Epithelial cell of prostate (primary cell): ENCODE results near the gene TTC9.

Source experiments
- DNase-seq: peaks from one replicate; pipeline ENCODE4 v3.0.0-alpha.2; 2011; ENCODE audit warnings: low read depth, low spot score
- H3K27ac ChIP-seq: fragments of 450-650 bp; 2 replicates; pipeline ENCODE4 v1.5.1; 2017; ENCODE audit warnings: mild to moderate bottlenecking

TTC9 gene

GRCh38 chr14:70708717-70709570 lies 67.2 kb downstream of the TTC9 start:
- no peak overlapping the region for H3K27ac ChIP-seq
- DNase-seq, result no peak

DNA sequence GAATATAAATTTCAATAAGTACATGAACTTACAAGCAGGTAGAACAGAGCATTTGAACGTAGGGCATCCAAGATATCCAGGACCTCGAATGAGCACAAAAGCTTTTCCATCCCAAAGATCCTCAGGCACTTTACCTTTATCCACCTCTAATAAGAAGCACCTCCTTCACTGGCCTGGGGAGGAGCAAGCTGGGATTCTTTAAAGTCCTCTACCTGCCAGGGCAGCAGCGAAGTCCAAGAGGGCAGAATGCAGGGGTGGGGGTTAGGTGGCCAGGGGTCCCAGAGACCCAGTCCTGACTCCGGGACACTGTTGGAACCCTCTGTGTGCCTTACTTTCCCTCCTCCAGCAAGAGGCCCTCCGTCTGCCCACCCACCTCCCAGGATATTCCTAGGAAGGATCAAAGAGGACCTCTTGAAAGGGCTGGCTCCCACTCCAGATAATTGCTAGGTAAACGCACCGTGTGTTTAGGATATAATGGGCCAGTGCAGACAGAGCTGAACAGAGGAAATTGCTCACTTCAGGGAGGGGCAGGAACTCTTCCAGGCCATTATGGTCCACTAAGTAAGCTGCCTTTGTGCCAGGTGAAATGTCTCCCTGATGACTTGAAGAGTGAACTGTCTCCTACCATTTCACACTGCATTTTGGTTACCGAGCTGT lies 68.1 kb downstream of the TTC9 start:
- H3K27ac ChIP-seq, result peak overlapping the region; percentile 62
- DNase-seq, result no peak

DNA sequence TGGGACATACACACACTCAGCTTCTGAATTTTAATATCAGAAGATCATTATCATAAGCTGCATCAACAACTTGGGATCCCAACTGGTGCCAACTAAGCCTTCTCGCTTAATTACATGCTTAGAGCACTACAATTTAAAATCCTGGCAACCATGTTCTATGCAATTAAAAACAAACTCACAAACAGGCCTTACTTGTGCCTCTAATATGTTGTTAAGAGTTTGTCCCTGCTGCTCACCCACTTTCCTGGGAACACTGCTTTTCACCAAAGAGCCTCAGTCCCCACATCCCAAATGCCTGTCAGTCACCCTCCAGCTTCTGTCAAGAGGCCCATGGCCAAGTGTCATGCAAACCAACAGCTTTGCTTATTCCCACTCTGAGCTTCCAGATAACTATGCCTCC lies 69.7 kb downstream of the TTC9 start:
- DNase-seq, result no peak
- H3K27ac ChIP-seq, result no peak overlapping the region

GRCh38 chr14:70713096-70713495 lies 71.4 kb downstream of the TTC9 start:
- no peak for DNase-seq
- peak overlapping the region; percentile 13 for H3K27ac ChIP-seq

DNA sequence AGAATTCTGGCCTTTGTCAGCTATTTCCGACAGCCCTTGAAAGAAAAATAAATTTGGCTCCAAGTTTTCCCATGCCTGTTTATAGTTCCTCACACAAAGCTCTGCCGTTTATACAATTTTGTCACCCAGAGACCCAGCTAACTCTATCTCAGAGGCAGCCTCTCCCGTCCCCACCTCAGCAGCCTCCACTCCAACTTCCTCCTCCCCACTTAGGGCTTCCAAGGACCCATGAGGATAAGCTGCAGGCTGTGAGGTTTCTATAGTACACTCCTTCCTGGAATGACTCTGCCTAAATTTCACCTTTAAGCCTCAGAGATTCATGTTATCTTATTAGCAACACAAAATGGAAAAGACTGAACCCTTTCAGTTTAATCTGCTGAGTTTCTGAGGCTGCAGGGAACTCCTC lies 71.8 kb downstream of the TTC9 start:
- H3K27ac ChIP-seq, result peak overlapping the region; percentile 13
- DNase-seq, result no peak

DNA sequence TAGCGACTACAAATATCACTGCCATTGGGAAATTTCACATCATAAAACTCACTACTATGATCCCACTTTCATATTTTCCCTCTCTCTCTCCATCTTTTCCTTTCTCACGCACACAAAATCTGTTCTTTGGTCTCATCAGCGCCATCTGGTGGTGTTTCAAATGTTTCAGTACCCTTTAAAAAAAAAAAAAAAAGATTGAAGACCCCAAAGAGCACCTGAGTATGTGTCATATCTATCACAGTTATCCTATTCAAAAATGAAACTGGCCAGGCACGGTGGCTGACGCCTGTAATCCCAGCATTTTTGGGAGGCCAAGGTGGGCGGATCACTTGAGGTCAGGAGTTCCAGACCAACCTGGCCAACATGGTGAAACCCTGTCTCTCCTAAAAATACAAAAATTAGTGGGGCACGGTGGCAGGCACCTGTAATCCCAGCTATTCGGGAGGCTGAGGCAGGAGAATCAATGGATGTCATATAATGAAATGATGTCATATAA lies 72.4 kb downstream of the TTC9 start:
- peak overlapping the region; percentile 13 for H3K27ac ChIP-seq
- DNase-seq, result no peak

GRCh38 chr14:70716483-70716882 lies 74.8 kb downstream of the TTC9 start:
- no peak for DNase-seq
- H3K27ac ChIP-seq, result peak overlapping the region; percentile 77

DNA sequence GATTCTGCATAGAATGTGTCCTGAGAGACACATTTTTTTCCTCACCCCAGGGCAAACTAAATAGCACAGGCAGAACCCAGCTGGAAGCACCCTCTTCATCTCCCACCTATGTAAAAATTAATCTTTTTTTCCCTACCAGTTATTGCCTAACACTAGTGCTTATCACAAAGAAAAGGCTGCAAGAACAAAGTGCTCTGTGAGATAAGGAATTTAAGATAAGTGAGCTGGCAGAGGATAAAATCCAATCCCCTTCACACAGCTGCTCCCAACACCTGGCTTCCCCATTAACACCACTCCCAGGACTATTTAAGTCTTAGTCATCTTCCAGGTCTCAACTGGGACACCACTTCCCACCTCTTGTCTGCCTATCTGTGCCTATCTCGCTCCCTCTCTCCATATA lies 75.2 kb downstream of the TTC9 start:
- peak overlapping the region; percentile 77 for H3K27ac ChIP-seq
- DNase-seq, result no peak

GRCh38 chr14:70718383-70719118 lies 76.8 kb downstream of the TTC9 start:
- H3K27ac ChIP-seq, result peak overlapping the region; percentile 77
- DNase-seq, result no peak

DNA sequence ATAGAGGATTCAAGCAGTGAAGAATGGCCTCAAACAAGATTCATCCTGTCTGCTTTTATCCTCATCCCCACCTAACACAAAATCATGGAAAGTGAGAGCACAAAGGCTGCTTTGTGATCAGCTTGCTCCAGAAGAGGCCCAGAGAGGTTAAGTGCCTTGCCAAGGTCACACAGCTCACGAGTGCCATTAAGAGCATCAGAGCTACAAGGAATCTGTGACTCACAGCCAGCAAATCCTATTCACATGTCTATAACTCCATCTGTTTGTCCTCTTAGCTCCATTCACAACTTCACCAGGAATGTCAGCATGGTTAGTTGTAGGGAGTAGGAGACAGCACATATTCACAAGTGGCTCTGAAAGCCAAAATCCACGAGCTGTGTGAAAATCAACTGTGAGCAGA lies 79.8 kb downstream of the TTC9 start:
- no peak for DNase-seq
- H3K27ac ChIP-seq, result peak overlapping the region; percentile 77

DNA sequence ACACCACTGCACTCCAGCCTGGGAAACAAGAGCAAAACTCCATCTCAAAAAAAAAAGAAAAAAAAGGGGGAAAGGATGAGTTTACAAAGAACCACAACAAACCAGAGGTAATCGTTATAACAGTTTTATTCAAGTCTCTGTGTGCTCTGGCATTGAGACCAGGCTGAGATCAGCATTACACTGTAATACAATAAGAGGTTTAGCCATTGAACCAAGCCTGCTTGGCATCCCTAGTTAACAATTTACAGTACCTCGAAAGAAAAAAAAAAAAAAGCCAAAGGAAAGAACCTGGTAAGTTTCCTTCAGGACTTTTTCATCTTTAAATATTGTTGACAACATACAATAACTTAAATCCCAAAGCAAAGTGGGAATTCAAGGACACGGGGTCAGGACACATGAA lies 80.7 kb downstream of the TTC9 start:
- peak overlapping the region; percentile 77 for H3K27ac ChIP-seq
- DNase-seq, result no peak

DNA sequence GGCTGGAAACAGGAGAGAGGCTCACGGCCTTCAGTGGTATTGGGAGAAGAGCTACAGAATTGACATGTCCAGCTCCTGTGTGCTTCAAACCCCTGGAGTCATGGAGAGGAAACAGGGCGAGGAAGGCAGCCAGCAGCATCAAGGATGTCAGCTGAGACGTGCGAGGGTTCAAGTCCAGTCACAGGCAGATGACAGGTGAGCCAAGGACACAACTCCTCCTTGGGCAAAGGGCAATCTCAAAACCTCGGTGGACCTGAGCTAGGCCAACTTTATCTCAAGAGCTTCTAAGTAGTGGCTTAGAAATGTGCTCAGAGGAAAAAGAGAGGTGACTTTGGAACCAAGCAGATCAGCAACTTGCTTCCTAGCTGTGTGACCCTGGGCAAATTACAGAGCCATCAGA lies 81.6 kb downstream of the TTC9 start:
- DNase-seq, result no peak
- H3K27ac ChIP-seq, result peak overlapping the region; percentile 77

GRCh38 chr14:70724110-70724509 lies 82.4 kb downstream of the TTC9 start:
- no peak for DNase-seq
- H3K27ac ChIP-seq, result peak overlapping the region; percentile 50

DNA sequence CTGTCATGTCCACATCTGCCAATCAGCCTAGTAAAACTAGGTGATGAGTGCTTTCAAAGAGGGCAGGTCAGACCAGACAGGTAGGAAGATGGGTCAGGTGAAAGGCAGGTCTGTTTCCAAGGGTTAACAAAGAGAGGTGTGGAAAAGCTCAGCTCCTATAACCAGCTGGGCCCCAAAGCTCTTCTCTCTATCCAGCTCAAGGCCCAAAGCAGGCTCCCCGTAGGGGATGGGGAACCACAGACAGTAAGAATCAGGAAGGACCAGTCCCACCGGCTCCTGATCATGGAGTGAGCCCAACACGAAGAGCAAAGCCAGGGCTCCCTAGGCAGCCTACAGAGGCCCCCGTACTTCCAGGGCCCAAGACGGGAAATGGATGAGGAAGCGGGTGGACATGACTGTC lies 83.2 kb downstream of the TTC9 start:
- H3K27ac ChIP-seq, result peak overlapping the region; percentile 50
- DNase-seq, result no peak
